BJ (cell line): Measurements from ENCODE around the gene MYOCD. TPM values are rescaled to one million over a fixed set of nuclear protein-coding genes. Genes with fewer than 3 reads are reported as not detected.

Experiments used
- CTCF ChIA-PET: fragments of 350-600 bp; formaldehyde crosslinking; extraction: SDS; loops from one replicate; lab custom pipeline; 2021; ENCODE audit warnings: antibody characterized with exemption, inconsistent platforms; lab: Yijun Ruan, JAX
- POLR2A ChIA-PET: fragments of 300-600 bp; sonication (Branson Sonifier 250); formaldehyde crosslinking; extraction: SDS; loops from one replicate; lab custom pipeline; 2021; ENCODE audit warnings: antibody characterized with exemption; lab: Charles Lee
- DNase-seq: peaks from one replicate; pipeline ENCODE4 v3.0.0-alpha.2; 2011; ENCODE audit warnings: low read depth
- H3K27me3 ChIP-seq: 2 replicates; pipeline ENCODE4 v1.6.0; 2011; ENCODE audit warnings: low read length; ENCODE audit not compliant: control insufficient read depth, insufficient read depth
- H3K36me3 ChIP-seq: 2 replicates; pipeline ENCODE4 v1.5.1; 2011; ENCODE audit warnings: low read length; ENCODE audit not compliant: control insufficient read depth, insufficient read depth
- H3K4me3 ChIP-seq: 2 replicates; pipeline ENCODE4 v1.5.1; 2011; ENCODE audit warnings: low read depth, mild to moderate bottlenecking, control low read depth, low read length
- CTCF ChIP-seq: IDR thresholded peaks from 2 replicates; pipeline ENCODE4 v1.5.1; 2011; ENCODE audit warnings: low read depth, mild to moderate bottlenecking, control low read depth, inconsistent platforms, low read length, moderate library complexity; ENCODE audit not compliant: insufficient read depth
- polyA plus RNA-seq: library from polyadenylated mRNA; depleted of rRNA; stranded (reverse); fragments of >200 nt; gene quantifications from 2 replicates; pipeline ENCODE4 v1.2.3, GENCODE V29; 2011

MYOCD gene
- polyA plus RNA-seq, 1 experiment, result 18.3 TPM

GRCh38 chr17:12680993-12681392 is 15.3 kb downstream of the MYOCD start:
- ChIA-PET CTCF (interaction anchor here (0.6 to 1.7 kb wide), 3 partner anchors 14 to 495 kb away, joined by 3 to 5 read pairs (median 3); no protein-coding TSS in a partner anchor), POLR2A (no interaction called here)
- TF ChIP-seq CTCF, result no peak
- Histone ChIP-seq H3K27me3 (no peaks in the 10 kb centered on the region), H3K36me3 (no peaks in the 10 kb centered on the region), H3K4me3 (no peak overlapping the region)
- no peak for DNase-seq

DNA sequence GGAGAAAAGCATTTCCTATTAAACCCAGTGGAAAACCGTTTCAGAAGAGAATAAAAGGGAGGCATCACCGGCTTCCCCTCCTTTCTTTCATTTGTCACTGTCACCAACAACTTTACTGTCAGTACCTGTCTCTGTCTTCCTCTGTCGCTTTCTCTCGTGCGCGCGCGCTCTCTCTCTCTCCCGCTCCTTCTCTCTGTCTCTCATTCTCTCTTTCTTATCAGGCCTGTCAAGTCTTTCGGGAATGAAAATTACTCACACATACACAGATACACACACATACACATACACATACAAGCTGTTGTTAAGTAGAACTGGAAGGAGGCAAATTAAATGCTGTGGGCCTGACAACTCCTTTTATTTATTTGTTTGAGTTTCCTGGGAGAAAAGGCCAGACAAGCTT is 17.6 kb downstream of the MYOCD start:
- CTCF ChIA-PET, result interaction anchor here (0.9 to 1.4 kb wide), 3 partner anchors 8 to 138 kb away, joined by 3 to 4 read pairs (median 3); no protein-coding TSS in a partner anchor
- no peaks in the 10 kb centered on the region for H3K36me3 ChIP-seq
- no peak overlapping the region for H3K4me3 ChIP-seq
- no peak for DNase-seq
- no peaks in the 10 kb centered on the region for H3K27me3 ChIP-seq
- TF ChIP-seq CTCF, result no peak
- POLR2A ChIA-PET, result no interaction called here

GRCh38 chr17:12686486-12686885 is 20.8 kb downstream of the MYOCD start:
- Histone ChIP-seq H3K36me3 (no peaks in the 10 kb centered on the region), H3K4me3 (no peak overlapping the region), H3K27me3 (no peaks in the 10 kb centered on the region)
- DNase-seq, result no peak
- no peak for TF ChIP-seq CTCF
- POLR2A ChIA-PET, result no interaction called here
- CTCF ChIA-PET, result interaction anchor here (0.8 kb wide), 1 partner anchor 56 kb away, joined by 3 read pairs; no protein-coding TSS in a partner anchor

DNA sequence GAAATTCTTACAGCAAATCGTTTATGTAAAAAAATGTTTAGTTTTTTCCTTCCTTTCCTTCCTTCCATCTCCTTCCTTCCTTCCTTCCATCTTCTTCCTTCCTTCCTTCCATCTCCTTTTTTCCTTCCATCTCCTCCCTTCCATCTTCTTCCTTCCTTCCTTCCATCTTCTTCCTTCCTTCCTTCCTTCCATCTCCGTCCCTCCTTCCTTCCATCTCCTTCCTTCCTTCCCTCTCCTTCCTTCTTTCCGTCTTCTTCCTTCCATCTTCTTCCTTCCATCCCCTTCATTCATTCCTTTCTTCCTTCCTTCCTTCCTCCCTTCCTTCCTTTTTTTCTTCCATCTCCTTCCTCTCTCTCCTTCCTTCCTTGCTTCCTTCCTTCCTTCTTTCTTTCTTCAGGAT is 22.7 kb downstream of the MYOCD start:
- ChIA-PET POLR2A (no interaction called here), CTCF (no interaction called here)
- no peak for TF ChIP-seq CTCF
- Histone ChIP-seq H3K36me3 (no peaks in the 10 kb centered on the region), H3K4me3 (no peak overlapping the region), H3K27me3 (no peaks in the 10 kb centered on the region)
- DNase-seq, result no peak

- TF ChIP-seq CTCF, result no peak
- no peaks in the 10 kb centered on the region for H3K36me3 ChIP-seq
- ChIA-PET POLR2A (no interaction called here), CTCF (interaction anchor here (1.1 to 1.4 kb wide), 2 partner anchors 9 to 339 kb away, joined by 3 read pairs; no protein-coding TSS in a partner anchor)
- no peak for DNase-seq
- H3K27me3 ChIP-seq, result no peaks in the 10 kb centered on the region
- H3K4me3 ChIP-seq, result no peak overlapping the region
Measured at GRCh38 chr17:12691173-12691572, 25.5 kb downstream of the MYOCD start.
